ENCODE data around the gene PNLIPRP3. TPM values are rescaled to one million over a fixed set of nuclear protein-coding genes. Genes with fewer than 3 reads are reported as not detected.

PNLIPRP3 gene
- polyA plus RNA-seq, 1 experiment = not detected

GRCh38 chr10:116410351-116410750 lies 17.3 kb upstream of the PNLIPRP3 start:
- POLR2A ChIA-PET = no interaction called here
- Histone ChIP-seq H3K27me3 (ENCODE audit: control insufficient read depth, insufficient read depth, low read length) (no peaks in the 10 kb centered on the region), H3K9me3 (ENCODE audit: control insufficient read depth, insufficient read depth, low read length) (no peaks in the 10 kb centered on the region), H3K27ac (ENCODE audit: low read depth, low read length) (no peak overlapping the region), H3K4me3 (ENCODE audit: low read depth, low read length) (no peak overlapping the region)
- no peak for TF ChIP-seq CTCF (IDR thresholded peaks at IDR 0.05; ENCODE audit: low read depth, low read length)
- CTCF ChIA-PET = no interaction called here
- no peak for DNase-seq (ENCODE audit: low read depth, low spot score)

GRCh38 chr10:116417821-116418220 lies 9.8 kb upstream of the PNLIPRP3 start:
- no peak for TF ChIP-seq CTCF (IDR thresholded peaks at IDR 0.05; ENCODE audit: low read depth, low read length)
- Histone ChIP-seq H3K9me3 (ENCODE audit: control insufficient read depth, insufficient read depth, low read length) (no peaks in the 10 kb centered on the region), H3K4me3 (ENCODE audit: low read depth, low read length) (no peak overlapping the region), H3K27ac (ENCODE audit: low read depth, low read length) (no peak overlapping the region), H3K27me3 (ENCODE audit: control insufficient read depth, insufficient read depth, low read length) (no peaks in the 10 kb centered on the region)
- no peak for DNase-seq (ENCODE audit: low read depth, low spot score)
- CTCF ChIA-PET = no interaction called here
- POLR2A ChIA-PET = no interaction called here

GRCh38 chr10:116418389-116418788 lies 9.3 kb upstream of the PNLIPRP3 start:
- CTCF ChIA-PET = interaction anchor here (1.2 kb wide), 1 partner anchor 26 kb away, joined by 4 read pairs; no protein-coding TSS in a partner anchor
- TF ChIP-seq CTCF (IDR thresholded peaks at IDR 0.05; ENCODE audit: low read depth, low read length) = no peak

GRCh38 chr10:116421815-116422214 lies 5.8 kb upstream of the PNLIPRP3 start:
- no peak for DNase-seq (ENCODE audit: low read depth, low spot score)
- H3K27me3 ChIP-seq (ENCODE audit: control insufficient read depth, insufficient read depth, low read length) = no peaks in the 10 kb centered on the region
- ChIA-PET CTCF (interaction anchor here (0.9 kb wide), 1 partner anchor 134 kb away, joined by 3 read pairs; no protein-coding TSS in a partner anchor), POLR2A (no interaction called here)
- H3K9me3 ChIP-seq (ENCODE audit: control insufficient read depth, insufficient read depth, low read length) = no peaks in the 10 kb centered on the region
- TF ChIP-seq CTCF (IDR thresholded peaks at IDR 0.05; ENCODE audit: low read depth, low read length) = no peak
- H3K27ac ChIP-seq (ENCODE audit: low read depth, low read length) = no peak overlapping the region
- no peak overlapping the region for H3K4me3 ChIP-seq (ENCODE audit: low read depth, low read length)

More at GRCh38 chr10:116418389-116418788, 9.3 kb upstream of the PNLIPRP3 start:
- Histone ChIP-seq H3K27ac (ENCODE audit: low read depth, low read length) (no peak overlapping the region), H3K27me3 (ENCODE audit: control insufficient read depth, insufficient read depth, low read length) (no peaks in the 10 kb centered on the region), H3K9me3 (ENCODE audit: control insufficient read depth, insufficient read depth, low read length) (no peaks in the 10 kb centered on the region), H3K4me3 (ENCODE audit: low read depth, low read length) (no peak overlapping the region)
- no peak for DNase-seq (ENCODE audit: low read depth, low spot score)
- POLR2A ChIA-PET = no interaction called here

- Histone ChIP-seq H3K27me3 (ENCODE audit: control insufficient read depth, insufficient read depth, low read length) (no peaks in the 10 kb centered on the region), H3K9me3 (ENCODE audit: control insufficient read depth, insufficient read depth, low read length) (no peaks in the 10 kb centered on the region), H3K4me3 (ENCODE audit: low read depth, low read length) (no peak overlapping the region), H3K27ac (ENCODE audit: low read depth, low read length) (no peak overlapping the region)
- TF ChIP-seq CTCF (IDR thresholded peaks at IDR 0.05; ENCODE audit: low read depth, low read length) = no peak
- ChIA-PET POLR2A (no interaction called here), CTCF (no interaction called here)
- no peak for DNase-seq (ENCODE audit: low read depth, low spot score)
These were observed 1.8 kb downstream of the PNLIPRP3 start for GRCh38 chr10:116429288-116429977.

Data from AG04450 (cell line).